Activated T-cell treated with anti-CD3 and anti-CD28 coated beads, Interleukin-2, amount 50 U/mL, for 72 hours (primary cell): ENCODE data around the gene SPOCD1. TPM values are rescaled to one million over a fixed set of nuclear protein-coding genes. Genes with fewer than 3 reads are reported as not detected.

Experiments used
- ATAC-seq, 2 donors: fragments of 150-1000 bp; cut with Tn5 transposase; replicated peaks in 1 of 2; 2 replicates each; pipeline ENCODE4 v1.10.0; 2021; ENCODE audit warnings: moderate library complexity in 2 of 2, mild to moderate bottlenecking in 1 of 2
- DNase-seq, 2 donors: peaks; one replicate each; pipeline ENCODE4 v3.0.0; 2021 to 2022; ENCODE audit warnings: mixed read lengths in 1 of 2
- H3K27ac Mint-ChIP-seq: one replicate; pipeline ENCODE4 v1.8.0; 2022; ENCODE audit warnings: mild to moderate bottlenecking, moderate library complexity, mixed read lengths
- H3K27me3 Mint-ChIP-seq: one replicate; pipeline ENCODE4 v1.8.0; 2022; ENCODE audit warnings: low read depth, mixed read lengths
- H3K36me3 Mint-ChIP-seq, 2 donors: one replicate each; pipeline ENCODE4 v1.8.0; 2022; ENCODE audit warnings: mixed read lengths in 2 of 2, mild to moderate bottlenecking in 1 of 2; ENCODE audit not compliant: insufficient read depth in 2 of 2
- H3K4me1 Mint-ChIP-seq: one replicate; pipeline ENCODE4 v1.8.0; 2022; ENCODE audit warnings: low read depth, mixed read lengths
- H3K4me3 Mint-ChIP-seq, 2 donors: one replicate each; pipeline ENCODE4 v1.8.0; 2022; ENCODE audit warnings: mild to moderate bottlenecking in 2 of 2, mixed read lengths in 2 of 2, moderate library complexity in 2 of 2
- H3K9me3 Mint-ChIP-seq, 2 donors: one replicate each; pipeline ENCODE4 v1.8.0; 2022; ENCODE audit warnings: mixed read lengths in 2 of 2
- total RNA-seq, 2 donors: library from RNA; stranded (reverse); gene quantifications; one replicate each; pipeline ENCODE4 v1.2.3, GENCODE V29; 2022

Gene SPOCD1
- total RNA-seq: 1 to 10 TPM in 1 of 2 donors, under 1 TPM in 1; 0.74 to 1.0 TPM

- peak; percentile 85 to 86 for DNase-seq
- Mint-ChIP-seq H3K4me1 (peaks cover 5% of the 10 kb centered on the region), H3K36me3 (no peaks in the 10 kb centered on the region), H3K9me3 (no peaks in the 10 kb centered on the region), H3K27me3 (no peaks in the 10 kb centered on the region), H3K4me3 (no peak within 1 kb of the TSS), H3K27ac (no peak within 1 kb of the TSS)
- peak; percentile 89 for ATAC-seq
Measured at GRCh38 chr1:31815752-31816500, at the start of gene SPOCD1. Gene SPOCD1, minus strand, starts transcription at chr1:31816022. Its CDS starts 689 bp downstream, at chr1:31815333.

GRCh38 chr1:31862071-31862470 lies 46.2 kb upstream of the SPOCD1 start:
- Mint-ChIP-seq H3K4me1 (peaks cover 7% of the 10 kb centered on the region), H3K9me3 (no peaks in the 10 kb centered on the region), H3K27me3 (no peaks in the 10 kb centered on the region), H3K27ac (no peak overlapping the region), H3K36me3 (no peaks in the 10 kb centered on the region), H3K4me3 (no peak overlapping the region)
- DNase-seq (no peak), ATAC-seq (no peak)

GRCh38 chr1:31861346-31861745 lies 45.5 kb upstream of the SPOCD1 start:
- Mint-ChIP-seq H3K4me1 (peaks cover 1% of the 10 kb centered on the region), H3K9me3 (no peaks in the 10 kb centered on the region), H3K27ac (no peak overlapping the region), H3K4me3 (no peak overlapping the region), H3K36me3 (no peaks in the 10 kb centered on the region), H3K27me3 (no peaks in the 10 kb centered on the region)
- ATAC-seq (peak in 1 of 2 donors; percentile 23), DNase-seq (no peak)

GRCh38 chr1:31860581-31860980 lies 44.8 kb upstream of the SPOCD1 start:
- Mint-ChIP-seq H3K4me1 (no peaks in the 10 kb centered on the region), H3K27me3 (no peaks in the 10 kb centered on the region), H3K27ac (no peak overlapping the region), H3K9me3 (no peaks in the 10 kb centered on the region), H3K36me3 (no peaks in the 10 kb centered on the region), H3K4me3 (no peak overlapping the region)
- no peak for DNase-seq
- no peak for ATAC-seq

- Mint-ChIP-seq H3K27me3 (no peaks in the 10 kb centered on the region), H3K9me3 (no peaks in the 10 kb centered on the region), H3K4me1 (no peaks in the 10 kb centered on the region), H3K36me3 (no peaks in the 10 kb centered on the region), H3K27ac (no peak overlapping the region), H3K4me3 (no peak overlapping the region)
- DNase-seq: no peak
- no peak for ATAC-seq
Measured at GRCh38 chr1:31859719-31860118, 43.9 kb upstream of the SPOCD1 start.

GRCh38 chr1:31859044-31859443 lies 43.2 kb upstream of the SPOCD1 start:
- no peak for ATAC-seq
- Mint-ChIP-seq H3K9me3 (no peaks in the 10 kb centered on the region), H3K36me3 (no peaks in the 10 kb centered on the region), H3K4me1 (no peaks in the 10 kb centered on the region), H3K4me3 (no peak overlapping the region), H3K27me3 (no peaks in the 10 kb centered on the region), H3K27ac (no peak overlapping the region)
- no peak for DNase-seq

- DNase-seq (no peak), ATAC-seq (no peak)
- no peak overlapping the region for H3K27ac Mint-ChIP-seq
- H3K36me3 Mint-ChIP-seq: no peaks in the 10 kb centered on the region
- H3K27me3 Mint-ChIP-seq: no peaks in the 10 kb centered on the region
- no peaks in the 10 kb centered on the region for H3K9me3 Mint-ChIP-seq
- H3K4me1 Mint-ChIP-seq: no peaks in the 10 kb centered on the region
- no peak overlapping the region for H3K4me3 Mint-ChIP-seq
Measured at GRCh38 chr1:31857863-31858262, 42.0 kb upstream of the SPOCD1 start.

- H3K4me1 Mint-ChIP-seq: no peaks in the 10 kb centered on the region
- no peaks in the 10 kb centered on the region for H3K27me3 Mint-ChIP-seq
- H3K36me3 Mint-ChIP-seq: no peaks in the 10 kb centered on the region
- DNase-seq (no peak), ATAC-seq (no peak)
- no peaks in the 10 kb centered on the region for H3K9me3 Mint-ChIP-seq
- no peak overlapping the region for H3K27ac Mint-ChIP-seq
- no peak overlapping the region for H3K4me3 Mint-ChIP-seq
Measured at GRCh38 chr1:31856140-31856539, 40.3 kb upstream of the SPOCD1 start.

GRCh38 chr1:31855038-31855845 lies 39.4 kb upstream of the SPOCD1 start:
- H3K36me3 Mint-ChIP-seq: no peaks in the 10 kb centered on the region
- no peaks in the 10 kb centered on the region for H3K27me3 Mint-ChIP-seq
- DNase-seq (no peak), ATAC-seq (peak; percentile 45 to 47)
- H3K4me1 Mint-ChIP-seq: no peaks in the 10 kb centered on the region
- no peak overlapping the region for H3K4me3 Mint-ChIP-seq
- H3K27ac Mint-ChIP-seq: no peak overlapping the region
- no peaks in the 10 kb centered on the region for H3K9me3 Mint-ChIP-seq

- H3K9me3 Mint-ChIP-seq: peaks cover 0 to 1% of the 10 kb centered on the region in 2 donors
- no peak overlapping the region for H3K27ac Mint-ChIP-seq
- DNase-seq: no peak
- peaks cover 47% of the 10 kb centered on the region for H3K4me1 Mint-ChIP-seq
- H3K27me3 Mint-ChIP-seq: no peaks in the 10 kb centered on the region
- no peak overlapping the region for H3K4me3 Mint-ChIP-seq
- peaks cover 0 to 3% of the 10 kb centered on the region in 2 donors for H3K36me3 Mint-ChIP-seq
- ATAC-seq: no peak
Measured at GRCh38 chr1:31849653-31850052, 33.8 kb upstream of the SPOCD1 start.

GRCh38 chr1:31848381-31848897 lies 32.6 kb upstream of the SPOCD1 start:
- H3K27ac Mint-ChIP-seq: no peak overlapping the region
- peaks cover 50% of the 10 kb centered on the region for H3K4me1 Mint-ChIP-seq
- ATAC-seq: peak; percentile 72 to 84
- peaks cover 0 to 1% of the 10 kb centered on the region in 2 donors for H3K9me3 Mint-ChIP-seq
- peak; percentile 22 to 28 for DNase-seq
- H3K36me3 Mint-ChIP-seq: peaks cover 0 to 3% of the 10 kb centered on the region in 2 donors
- H3K4me3 Mint-ChIP-seq: peak overlapping the region; percentile 49 to 59
- no peaks in the 10 kb centered on the region for H3K27me3 Mint-ChIP-seq

- Mint-ChIP-seq H3K27me3 (no peaks in the 10 kb centered on the region), H3K27ac (peak overlapping the region; percentile 72), H3K9me3 (peaks cover 0 to 1% of the 10 kb centered on the region in 2 donors), H3K36me3 (peaks cover 0 to 3% of the 10 kb centered on the region in 2 donors), H3K4me3 (no peak overlapping the region), H3K4me1 (peaks cover 53% of the 10 kb centered on the region)
- no peak for ATAC-seq
- no peak for DNase-seq
Measured at GRCh38 chr1:31846484-31846883, 30.7 kb upstream of the SPOCD1 start.

GRCh38 chr1:31843506-31843905 lies 27.7 kb upstream of the SPOCD1 start:
- no peaks in the 10 kb centered on the region for H3K27me3 Mint-ChIP-seq
- peaks cover 0 to 3% of the 10 kb centered on the region in 2 donors for H3K36me3 Mint-ChIP-seq
- no peak for ATAC-seq
- DNase-seq: no peak
- H3K9me3 Mint-ChIP-seq: peaks cover 0 to 1% of the 10 kb centered on the region in 2 donors
- H3K4me1 Mint-ChIP-seq: peaks cover 42% of the 10 kb centered on the region
- peak overlapping the region; percentile 1 for H3K27ac Mint-ChIP-seq
- no peak overlapping the region for H3K4me3 Mint-ChIP-seq
